Left lung (tissue), 10 donors: ENCODE results near the gene AGAP1. TPM values are rescaled to one million over a fixed set of nuclear protein-coding genes. Genes with fewer than 3 reads are reported as not detected.

Source experiments
- ATAC-seq: fragments of 200-7000 bp; cut with Tn5 transposase; one replicate; pipeline ENCODE4 v1.9.1; 2020; ENCODE audit warnings: moderate library complexity
- DNase-seq, 4 donors: peaks; one replicate each; pipeline ENCODE4 v3.0.0-alpha.2; 2013 to 2020
- H3K27ac ChIP-seq, 2 donors: fragments of 200-600 bp; sonication (generic) in 1 of 2; one replicate each; pipeline versions ENCODE4 v1.5.0 to v1.8.0; 2020 to 2021
- H3K27me3 ChIP-seq, 2 donors: fragments of 200-600 bp; sonication (generic) in 1 of 2; one replicate each; pipeline versions ENCODE4 v1.5.0 to v1.8.0; 2020 to 2021
- H3K36me3 ChIP-seq, 2 donors: fragments of 200-600 bp; sonication (generic) in 1 of 2; one replicate each; pipeline versions ENCODE4 v1.5.0 to v1.8.0; 2020 to 2021
- H3K4me1 ChIP-seq, 2 donors: fragments of 200-600 bp; one replicate each; pipeline ENCODE4 v1.8.0; 2021
- H3K4me3 ChIP-seq, 2 donors: fragments of 200-600 bp; sonication (generic) in 1 of 2; one replicate each; pipeline versions ENCODE4 v1.5.0 to v1.8.0; 2020 to 2021; ENCODE audit warnings: mild to moderate bottlenecking in 1 of 2
- H3K9me3 ChIP-seq, 2 donors: fragments of 200-600 bp; sonication (generic) in 1 of 2; one replicate each; pipeline versions ENCODE4 v1.5.0 to v1.8.0; 2020 to 2021
- intact Hi-C, 2 donors: fragments of 100-400 bp; cut with DNase I; formaldehyde crosslinking; loops; one replicate each; pipeline versions ENCODE4 v1.11.2 to v1.14.2; 2022
- polyA plus RNA-seq, 6 donors: library from polyadenylated mRNA; unstranded; fragments of 120-200 nt; gene quantifications; one replicate each; pipeline ENCODE4 v1.2.1, GENCODE V29; 2013; ENCODE audit not compliant: insufficient read length in 6 of 6
- total RNA-seq, 2 donors: library from RNA; stranded (reverse); fragmentation: NEBNext Ultra II Directional; extraction: Animal tissue kit (Norgen Biotek cat#: 25700); gene quantifications; one replicate each; pipeline ENCODE4 v1.2.1, GENCODE V29; 2021
- TF ChIP-seq, protein P1 (sequence below), 2 donors: fragments of 200-600 bp; sonication (generic) in 1 of 2; IDR thresholded peaks; one replicate each; pipeline versions ENCODE4 v1.5.0 to v1.8.0; 2021; ENCODE audit warnings: antibody characterized with exemption in 2 of 2
- donor health status: DM: no; HTN: yes; CAD: no.
- donor health status: DM: no; HTN: no; CAD: no.

Gene AGAP1
- total and polyA plus RNA-seq, 8 donors = 13.1 to 25.4 (median 22.4) TPM

GRCh38 chr2:235642446-235643098 lies 148.7 kb downstream of the AGAP1 start:
- no peak for DNase-seq
- Histone ChIP-seq H3K4me3 (no peak overlapping the region), H3K27ac (peak overlapping the region in 1 of 2 donors; percentile 13), H3K9me3 (no peaks in the 10 kb centered on the region), H3K36me3 (no peaks in the 10 kb centered on the region), H3K27me3 (no peaks in the 10 kb centered on the region), H3K4me1 (peaks cover 19 to 24% of the 10 kb centered on the region in 2 donors)
- ATAC-seq = peak; percentile 17
- intact Hi-C loops = no loop called here
- TF ChIP-seq, protein P1, sequence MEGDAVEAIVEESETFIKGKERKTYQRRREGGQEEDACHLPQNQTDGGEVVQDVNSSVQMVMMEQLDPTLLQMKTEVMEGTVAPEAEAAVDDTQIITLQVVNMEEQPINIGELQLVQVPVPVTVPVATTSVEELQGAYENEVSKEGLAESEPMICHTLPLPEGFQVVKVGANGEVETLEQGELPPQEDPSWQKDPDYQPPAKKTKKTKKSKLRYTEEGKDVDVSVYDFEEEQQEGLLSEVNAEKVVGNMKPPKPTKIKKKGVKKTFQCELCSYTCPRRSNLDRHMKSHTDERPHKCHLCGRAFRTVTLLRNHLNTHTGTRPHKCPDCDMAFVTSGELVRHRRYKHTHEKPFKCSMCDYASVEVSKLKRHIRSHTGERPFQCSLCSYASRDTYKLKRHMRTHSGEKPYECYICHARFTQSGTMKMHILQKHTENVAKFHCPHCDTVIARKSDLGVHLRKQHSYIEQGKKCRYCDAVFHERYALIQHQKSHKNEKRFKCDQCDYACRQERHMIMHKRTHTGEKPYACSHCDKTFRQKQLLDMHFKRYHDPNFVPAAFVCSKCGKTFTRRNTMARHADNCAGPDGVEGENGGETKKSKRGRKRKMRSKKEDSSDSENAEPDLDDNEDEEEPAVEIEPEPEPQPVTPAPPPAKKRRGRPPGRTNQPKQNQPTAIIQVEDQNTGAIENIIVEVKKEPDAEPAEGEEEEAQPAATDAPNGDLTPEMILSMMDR (IDR thresholded peaks at IDR 0.05) = no peak

DNA sequence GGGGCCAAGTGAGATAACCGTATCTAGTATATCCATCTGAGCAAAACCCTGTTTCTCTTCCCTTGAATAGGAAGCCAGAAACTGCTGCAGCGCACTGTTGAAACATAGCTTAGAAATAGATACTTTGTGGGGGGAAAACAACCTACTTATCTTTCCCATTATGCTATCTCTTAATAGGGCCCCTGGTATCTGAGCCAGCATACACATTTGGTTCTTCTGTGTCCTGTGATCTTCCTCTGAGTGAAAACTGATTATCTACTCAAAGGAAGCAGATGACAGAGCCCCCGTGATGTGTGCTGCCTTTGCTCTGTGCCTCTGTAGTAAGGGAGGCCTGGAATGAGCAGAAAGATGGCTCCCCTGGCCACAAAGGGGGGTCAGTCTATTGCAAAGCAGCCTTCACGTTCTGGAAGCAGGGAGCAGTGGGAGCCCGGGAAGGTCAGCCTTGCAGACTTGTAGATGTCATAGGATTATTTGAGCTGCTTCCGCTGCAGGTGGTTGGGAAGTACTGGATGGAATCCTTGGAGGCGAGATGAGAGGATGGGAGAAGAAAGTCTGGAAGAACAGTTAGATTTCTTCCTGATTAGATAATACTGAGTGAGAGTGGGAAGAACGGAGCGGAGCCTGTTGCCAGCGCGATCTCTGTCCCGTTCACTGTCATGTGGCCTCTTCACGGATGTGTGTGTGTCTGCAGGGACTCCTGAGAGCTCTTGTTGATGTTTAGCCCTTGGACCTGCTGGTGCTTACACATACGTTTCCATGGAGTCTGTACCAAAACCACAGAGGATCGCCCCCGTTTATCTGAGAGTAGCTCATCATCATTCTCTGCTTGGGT lies 150.1 kb downstream of the AGAP1 start:
- intact Hi-C loops = no loop called here
- no peak overlapping the region for H3K27ac ChIP-seq
- peaks cover 19 to 24% of the 10 kb centered on the region in 2 donors for H3K4me1 ChIP-seq
- TF ChIP-seq, protein P1 (IDR thresholded peaks at IDR 0.05) = no peak
- H3K4me3 ChIP-seq = no peak overlapping the region
- no peaks in the 10 kb centered on the region for H3K36me3 ChIP-seq
- DNase-seq (no peak), ATAC-seq (no peak)
- no peaks in the 10 kb centered on the region for H3K9me3 ChIP-seq
- H3K27me3 ChIP-seq = no peaks in the 10 kb centered on the region

- H3K4me3 ChIP-seq = no peak overlapping the region
- TF ChIP-seq, protein P1 (IDR thresholded peaks at IDR 0.05) = no peak
- no peaks in the 10 kb centered on the region for H3K36me3 ChIP-seq
- ATAC-seq (no peak), DNase-seq (no peak)
- peaks cover 0 to 2% of the 10 kb centered on the region in 2 donors for H3K4me1 ChIP-seq
- no peaks in the 10 kb centered on the region for H3K9me3 ChIP-seq
- no peak overlapping the region for H3K27ac ChIP-seq
- intact Hi-C loops = no loop called here
- H3K27me3 ChIP-seq = no peaks in the 10 kb centered on the region
Measured at GRCh38 chr2:235647264-235647663, 153.4 kb downstream of the AGAP1 start.

GRCh38 chr2:235647877-235648276 lies 154.0 kb downstream of the AGAP1 start:
- no peak overlapping the region for H3K27ac ChIP-seq
- no peak overlapping the region for H3K4me3 ChIP-seq
- no peaks in the 10 kb centered on the region for H3K4me1 ChIP-seq
- no peak for DNase-seq
- intact Hi-C loops = no loop called here
- TF ChIP-seq, protein P1 (IDR thresholded peaks at IDR 0.05) = no peak
- no peaks in the 10 kb centered on the region for H3K9me3 ChIP-seq
- no peaks in the 10 kb centered on the region for H3K36me3 ChIP-seq
- ATAC-seq = no peak
- H3K27me3 ChIP-seq = no peaks in the 10 kb centered on the region

DNA sequence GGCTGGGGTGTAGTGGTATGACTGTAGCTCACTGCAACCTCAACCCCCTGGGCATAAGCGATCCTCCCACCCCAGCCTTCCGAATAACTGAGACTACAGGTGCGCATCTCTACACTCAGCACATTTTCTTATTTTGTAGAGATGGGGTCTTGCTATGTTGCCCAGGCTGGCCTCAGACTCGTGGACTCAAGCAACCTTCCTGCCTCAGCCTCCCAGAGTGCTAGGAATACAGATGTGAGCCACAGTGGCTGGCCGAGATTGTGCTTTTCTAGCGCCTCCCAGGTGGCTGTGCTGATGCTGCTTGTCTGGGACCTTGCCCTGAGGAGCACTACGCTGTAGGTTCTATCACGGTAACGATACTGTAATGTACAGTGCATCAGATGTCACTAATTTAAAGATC lies 155.6 kb downstream of the AGAP1 start:
- Histone ChIP-seq H3K4me1 (no peaks in the 10 kb centered on the region), H3K36me3 (no peaks in the 10 kb centered on the region), H3K4me3 (no peak overlapping the region), H3K27ac (no peak overlapping the region), H3K9me3 (no peaks in the 10 kb centered on the region), H3K27me3 (no peaks in the 10 kb centered on the region)
- DNase-seq (no peak), ATAC-seq (no peak)
- intact Hi-C loops = no loop called here
- TF ChIP-seq, protein P1 (IDR thresholded peaks at IDR 0.05) = no peak
